Hematopoietic multipotent progenitor cell treated with erythropoietin and hydrocortisone succinate and interleukin-3 and kit ligand, for 17 days (in vitro differentiated cells): ENCODE data around the gene PARK7.
"Not testable (repeated sequence)": the region's sequence is repeated elsewhere in the genome, so short reads cannot be mapped to it uniquely, and the experiment has no call there.

Source experiments
- DNase-seq: peaks from one replicate; pipeline ENCODE4 v3.0.0-alpha.2; 2015; ENCODE audit warnings: low spot score

PARK7 gene

DNA sequence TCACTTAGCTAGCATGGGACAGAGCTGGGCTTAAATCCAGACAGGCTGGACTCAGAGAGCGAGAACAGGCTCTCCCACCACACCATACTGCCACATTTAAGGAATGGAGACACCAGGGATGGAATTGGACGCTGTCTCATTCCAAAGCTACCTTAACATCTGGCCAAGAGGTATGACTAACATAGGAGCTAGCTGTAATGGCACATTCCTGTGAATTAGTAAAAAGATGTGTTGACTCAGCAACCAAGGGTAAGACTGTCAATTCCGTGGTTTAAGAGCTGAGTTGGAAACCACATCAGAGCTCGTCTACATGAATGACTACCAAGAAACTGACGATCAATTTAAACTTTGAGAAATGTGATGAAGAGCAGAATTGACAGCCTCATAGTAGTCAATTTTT lies 12.6 kb upstream of the PARK7 start:
- no peak for DNase-seq

DNA sequence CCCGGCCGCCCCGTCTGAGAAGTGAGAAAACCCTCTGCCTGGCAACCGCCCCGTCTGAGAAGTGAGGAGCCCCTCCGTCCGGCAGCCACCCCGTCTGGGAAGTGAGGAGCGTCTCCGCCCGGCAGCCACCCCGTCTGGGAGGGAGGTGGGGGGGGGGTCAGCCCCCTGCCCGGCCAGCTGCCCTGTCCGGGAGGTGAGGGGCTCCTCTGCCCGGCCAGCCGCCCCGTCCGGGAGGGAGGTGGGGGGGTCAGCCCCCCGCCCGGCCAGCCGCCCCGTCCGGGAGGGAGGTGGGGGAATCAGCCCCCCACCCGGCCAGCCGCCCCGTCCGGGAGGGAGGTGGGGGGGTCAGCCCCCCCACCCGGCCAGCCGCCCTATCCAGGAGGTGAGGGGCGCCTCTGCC lies 8.7 kb upstream of the PARK7 start:
- not testable (repeated sequence) for DNase-seq

DNA sequence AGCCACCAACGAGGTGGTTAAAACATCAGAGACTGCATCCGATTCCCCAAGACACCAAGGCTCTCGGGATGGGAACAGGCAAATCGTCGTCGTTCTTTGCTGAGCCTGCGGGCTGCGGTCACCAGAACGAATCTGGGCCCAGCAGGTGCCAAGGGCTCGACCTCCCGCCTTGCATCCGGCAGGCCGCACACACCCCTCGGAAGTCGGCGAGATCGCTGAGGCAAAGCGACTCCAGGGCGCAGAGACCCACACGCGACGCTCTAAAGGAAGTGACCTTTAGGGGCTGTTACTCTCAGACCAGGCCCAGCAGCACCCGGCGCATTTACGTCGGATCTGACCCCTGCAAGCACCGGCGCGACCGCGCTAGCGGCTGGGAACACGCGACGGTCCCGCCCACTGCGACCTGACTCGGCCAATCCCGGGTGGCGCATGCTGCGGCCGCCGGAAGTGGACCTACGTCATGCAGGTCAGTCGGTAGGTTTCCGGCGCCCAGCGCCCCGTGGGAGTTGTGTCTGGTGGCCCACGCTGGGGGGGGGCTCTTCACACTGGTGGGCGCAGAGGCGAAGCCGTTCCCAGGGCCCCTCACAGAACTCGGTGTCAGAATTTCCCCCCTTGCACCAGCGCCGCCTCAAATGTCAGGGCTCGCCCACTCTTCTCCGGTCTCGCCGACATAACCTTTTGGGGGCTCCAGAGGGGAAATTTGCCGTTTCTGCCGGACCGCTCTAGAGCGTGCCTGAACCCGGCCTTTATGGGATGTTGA lies 7.5 kb upstream of the PARK7 start:
- DNase-seq, result peak; percentile 88

DNA sequence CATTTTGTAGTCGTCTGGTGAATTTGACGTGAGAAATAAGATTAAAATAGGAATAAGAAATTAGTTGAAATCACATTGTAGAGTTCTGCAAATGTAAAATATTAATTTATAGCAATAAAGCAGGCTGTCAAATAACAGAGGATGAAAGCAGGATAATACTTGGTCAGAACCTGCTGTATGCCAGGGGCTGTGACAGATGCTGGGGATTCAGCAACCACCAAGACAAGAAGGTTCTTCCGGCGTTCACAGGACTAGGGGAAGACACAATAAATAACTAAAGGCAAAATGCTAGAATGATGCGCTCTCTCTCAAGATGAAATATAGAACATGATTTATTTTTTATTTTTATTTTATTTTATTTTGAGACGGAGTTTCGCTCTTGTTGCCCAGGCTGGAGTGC lies 6.8 kb upstream of the PARK7 start:
- no peak for DNase-seq

DNA sequence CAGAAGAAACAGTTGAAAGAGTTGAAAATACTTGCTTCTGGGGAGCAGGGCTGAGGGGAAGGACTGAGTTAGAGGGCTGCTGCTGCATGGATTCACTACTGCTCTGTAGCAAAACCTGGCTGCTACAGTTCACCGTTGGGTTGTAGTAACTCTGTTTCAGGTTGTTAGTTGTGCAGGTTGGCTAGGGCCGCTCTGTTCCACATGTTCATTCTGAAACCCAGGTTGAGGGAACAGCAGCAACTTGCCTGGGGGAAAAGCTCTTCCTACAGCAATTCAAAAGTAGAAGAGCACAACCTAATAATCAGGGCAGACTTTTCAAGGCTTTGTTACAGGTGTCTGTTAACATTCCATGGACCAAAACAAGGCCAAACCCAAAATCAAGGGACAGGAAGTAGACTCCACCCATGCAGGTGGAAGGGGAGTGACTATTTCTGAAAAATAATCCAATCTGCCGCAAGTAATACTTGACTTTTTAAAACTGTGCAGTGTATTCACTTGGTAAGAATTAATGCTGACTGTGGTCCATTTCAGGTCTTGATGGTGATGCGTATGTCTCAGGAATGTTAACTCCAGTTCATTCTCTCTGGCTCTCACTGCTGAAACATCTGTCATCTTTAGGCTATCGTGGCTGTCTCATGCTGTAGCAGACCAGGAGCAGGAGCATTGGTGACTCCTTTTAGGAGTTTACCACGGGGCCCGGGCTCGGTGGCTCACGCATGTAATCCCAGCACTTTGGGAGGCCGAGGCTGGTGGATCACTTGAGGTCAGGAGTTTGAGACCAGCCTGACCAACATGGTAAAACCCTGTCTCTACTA lies 5.1 kb upstream of the PARK7 start:
- no peak for DNase-seq

DNA sequence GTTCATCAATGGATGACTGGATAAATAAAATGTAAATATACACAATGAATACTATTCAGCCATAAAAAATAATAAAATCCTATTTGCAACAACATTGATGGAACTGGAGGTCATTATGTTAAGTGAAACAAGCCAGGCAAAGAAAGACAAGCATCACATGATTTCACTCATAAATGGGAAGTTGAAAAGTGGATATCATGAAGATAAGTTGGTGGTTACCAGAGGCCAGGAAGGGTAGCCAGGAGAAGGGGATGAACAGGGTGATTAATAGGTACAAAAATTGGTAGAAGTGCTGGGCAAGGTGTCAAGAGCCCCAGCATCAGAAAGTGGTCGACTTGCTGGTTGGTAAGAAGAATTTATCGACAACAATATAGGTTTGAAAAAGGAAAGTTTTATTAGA lies 1.3 kb upstream of the PARK7 start:
- DNase-seq, result no peak

DNA sequence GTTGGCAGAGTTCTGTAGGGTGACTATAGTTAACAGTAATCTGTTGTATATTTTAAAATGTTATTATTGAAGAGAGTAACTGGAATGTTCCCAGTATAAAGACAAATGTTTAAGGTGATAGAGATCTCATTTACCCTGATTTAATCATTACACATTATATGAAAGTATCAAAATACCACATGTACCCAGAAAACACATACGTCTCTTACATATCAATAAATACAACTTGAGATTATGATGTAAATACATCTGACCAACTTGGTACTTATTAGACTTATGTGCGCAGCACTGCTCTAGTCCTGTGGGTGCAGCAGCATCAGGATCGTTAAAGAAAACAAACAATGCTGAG lies 670 bp upstream of the PARK7 start:
- DNase-seq, result no peak

DNA sequence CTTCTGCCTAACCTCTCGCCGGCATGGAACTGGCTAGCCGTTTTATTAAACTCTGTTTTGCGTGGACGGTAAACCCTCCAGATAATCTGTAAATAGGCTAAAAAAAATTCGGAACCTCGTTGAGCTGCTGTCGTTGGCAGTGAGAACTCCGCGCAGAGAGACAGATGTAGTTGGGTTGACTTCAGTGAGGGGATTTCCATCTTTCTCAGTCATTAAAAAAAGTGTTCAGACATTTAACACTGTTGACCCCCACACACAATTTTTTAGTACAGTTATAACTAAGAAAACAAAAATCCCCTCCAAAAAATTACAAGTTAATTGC lies 464 bp downstream of the PARK7 start:
- DNase-seq, result no peak

DNA sequence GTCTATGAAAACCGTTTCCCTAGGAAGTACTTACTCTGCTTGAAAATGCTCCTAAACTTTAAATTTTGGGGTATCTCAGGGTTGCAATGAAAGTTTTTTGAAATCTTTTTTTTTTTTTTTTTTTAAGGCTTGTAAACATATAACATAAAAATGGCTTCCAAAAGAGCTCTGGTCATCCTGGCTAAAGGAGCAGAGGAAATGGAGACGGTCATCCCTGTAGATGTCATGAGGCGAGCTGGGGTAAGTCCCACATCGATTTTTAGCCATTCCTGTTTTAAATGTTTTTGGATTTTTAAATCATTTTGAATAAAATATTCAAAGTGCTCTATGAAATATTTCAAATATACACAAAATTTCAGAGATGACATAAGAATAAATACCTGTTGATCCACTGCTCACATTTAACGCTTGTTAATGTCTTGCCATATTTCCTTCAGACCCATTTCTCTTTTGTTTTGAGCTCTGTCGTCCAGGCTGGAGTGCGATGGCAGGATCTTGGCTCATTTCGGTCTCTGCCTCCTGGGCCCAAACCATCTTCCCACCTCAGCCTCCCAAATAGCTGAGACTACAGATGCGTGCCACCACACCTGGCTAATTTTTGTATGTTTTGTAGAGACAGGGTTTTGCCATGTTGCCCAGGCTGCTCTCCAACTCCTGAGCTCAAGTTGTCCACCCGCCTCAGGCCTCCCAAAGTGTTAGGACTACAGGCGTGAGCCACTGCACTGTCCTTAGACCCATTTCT lies 1.3 kb downstream of the PARK7 start:
- DNase-seq, result no peak

DNA sequence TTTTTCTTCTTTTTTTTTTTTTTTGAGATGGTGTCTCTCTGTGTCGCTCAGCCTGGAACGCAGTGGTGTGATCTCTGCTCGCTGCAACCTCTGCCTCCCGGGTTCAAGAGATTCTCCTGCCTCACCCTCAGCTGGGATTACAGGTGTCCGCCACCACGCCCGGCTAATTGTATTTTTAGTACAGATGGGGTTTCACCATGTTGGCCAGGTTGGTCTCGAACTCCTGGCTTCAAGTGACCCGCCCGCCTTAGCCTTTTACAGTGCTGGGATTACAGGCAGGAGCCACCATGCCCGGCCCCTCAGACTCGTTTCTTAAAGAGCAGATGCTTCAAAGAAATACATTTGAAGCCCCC lies 1.8 kb downstream of the PARK7 start:
- not testable (repeated sequence) for DNase-seq

DNA sequence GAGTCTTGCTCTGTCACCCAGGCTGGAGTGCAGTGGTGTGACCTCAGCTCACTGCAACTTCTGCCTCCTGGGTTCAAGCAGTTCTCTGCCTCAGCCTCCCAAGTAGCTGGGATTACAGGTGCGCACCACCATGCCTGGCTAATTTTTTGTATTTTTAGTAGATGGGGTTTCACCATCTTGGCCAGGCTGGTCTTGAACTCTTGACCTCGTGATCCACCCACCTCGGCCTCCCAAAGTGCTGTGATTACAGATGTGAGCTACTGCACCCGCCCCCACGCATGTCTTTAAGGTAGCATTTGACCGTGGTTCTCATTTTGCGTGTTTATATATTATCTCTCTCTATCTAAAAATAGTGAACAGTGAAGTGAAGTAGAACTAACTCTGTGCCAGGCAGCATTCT lies 2.3 kb downstream of the PARK7 start:
- DNase-seq, result not testable (repeated sequence)

DNA sequence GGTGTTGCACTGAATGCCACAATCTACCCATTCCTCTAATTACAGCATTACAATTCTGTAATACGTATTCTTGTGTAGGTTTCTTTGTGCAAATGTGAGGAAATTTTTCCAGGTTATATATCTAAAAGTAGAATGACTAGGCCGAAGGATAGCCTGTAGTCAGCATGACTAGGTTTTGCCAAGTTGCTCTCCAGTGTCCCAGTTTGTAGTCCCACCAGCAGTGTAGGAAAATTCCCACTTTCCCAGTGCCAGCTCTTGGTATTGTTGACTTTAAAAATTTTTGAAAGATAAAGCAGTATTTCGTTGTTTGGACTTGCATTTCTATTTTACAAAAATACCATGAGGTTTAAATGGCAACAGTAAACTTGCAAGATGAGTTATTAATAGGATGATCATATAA lies 3.0 kb downstream of the PARK7 start:
- no peak for DNase-seq

DNA sequence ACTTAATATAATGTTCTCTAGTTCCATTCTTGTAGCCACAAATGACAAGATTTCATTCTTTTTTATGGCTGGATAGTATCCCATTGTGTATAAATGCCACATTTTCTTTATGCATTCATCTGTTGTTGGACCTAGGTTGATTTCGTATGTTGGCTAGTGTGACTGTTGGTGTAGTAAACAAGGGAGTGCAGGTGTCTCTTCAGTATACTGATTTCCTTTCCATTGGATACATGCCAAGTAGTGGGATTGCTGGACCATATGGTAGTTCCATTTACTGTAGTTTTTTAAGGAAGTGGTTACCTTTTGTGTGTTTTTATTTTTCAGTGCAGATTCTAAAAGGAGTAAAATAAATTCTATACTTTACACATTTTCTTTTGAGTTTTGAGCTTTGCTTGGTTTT lies 5.7 kb downstream of the PARK7 start:
- DNase-seq, result no peak

DNA sequence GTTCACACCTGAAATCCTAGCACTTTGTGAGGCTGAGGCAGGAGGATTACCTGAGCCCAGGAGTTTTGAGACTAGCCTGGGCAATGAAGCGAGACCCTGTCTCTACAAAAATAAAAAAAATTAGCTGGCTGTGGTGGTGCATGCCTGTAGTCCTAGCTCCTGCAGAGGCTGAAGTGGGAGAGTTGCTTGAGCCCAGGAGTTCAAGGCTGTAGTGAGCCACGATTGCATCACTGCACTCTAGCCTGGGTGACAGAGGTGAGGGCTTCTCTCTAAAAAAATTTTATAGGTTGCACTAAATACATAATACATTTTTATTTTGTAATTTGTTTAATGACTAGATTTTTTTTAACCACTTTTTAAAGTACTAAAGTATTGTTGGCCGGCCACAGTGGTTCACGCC lies 6.1 kb downstream of the PARK7 start:
- DNase-seq, result no peak

DNA sequence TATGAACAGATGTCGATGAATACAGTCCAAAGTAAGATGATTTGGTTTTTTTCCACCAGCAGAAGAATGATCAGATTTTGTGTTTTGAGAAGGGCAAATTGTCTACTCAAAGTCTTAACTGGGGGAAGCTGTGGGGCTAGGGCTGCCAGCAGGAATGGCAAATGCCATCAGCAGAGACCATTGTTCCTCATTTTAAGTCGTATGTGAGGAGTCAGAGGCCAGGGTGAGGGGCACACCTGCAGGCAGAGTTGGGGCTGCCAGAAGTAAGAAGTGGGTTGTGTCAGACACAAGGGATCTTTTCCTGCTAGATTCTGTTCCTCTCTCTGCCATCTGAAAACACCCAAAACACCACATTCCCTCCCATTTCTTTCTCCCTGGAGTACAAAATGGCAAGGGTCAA lies 8.7 kb downstream of the PARK7 start:
- no peak for DNase-seq

DNA sequence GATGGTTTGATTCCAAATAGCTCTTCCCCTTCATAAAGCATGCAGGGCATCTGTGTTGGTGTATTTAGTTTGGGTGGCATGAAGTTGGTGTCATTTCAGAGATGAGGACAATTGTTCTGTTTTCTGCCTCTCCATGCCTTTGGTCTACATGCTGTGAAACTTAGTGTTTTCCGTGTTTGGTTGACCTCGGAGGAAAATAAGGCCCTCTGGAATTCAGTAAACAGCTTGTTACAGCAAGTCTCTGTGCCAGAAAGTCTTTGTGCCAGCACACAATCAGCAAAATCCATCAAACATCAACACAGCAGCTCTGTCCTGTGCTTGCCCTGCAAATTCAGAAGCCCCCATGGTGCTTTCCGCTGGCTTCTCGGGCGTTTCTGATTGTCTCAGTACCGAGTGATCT lies 9.5 kb downstream of the PARK7 start:
- no peak for DNase-seq

DNA sequence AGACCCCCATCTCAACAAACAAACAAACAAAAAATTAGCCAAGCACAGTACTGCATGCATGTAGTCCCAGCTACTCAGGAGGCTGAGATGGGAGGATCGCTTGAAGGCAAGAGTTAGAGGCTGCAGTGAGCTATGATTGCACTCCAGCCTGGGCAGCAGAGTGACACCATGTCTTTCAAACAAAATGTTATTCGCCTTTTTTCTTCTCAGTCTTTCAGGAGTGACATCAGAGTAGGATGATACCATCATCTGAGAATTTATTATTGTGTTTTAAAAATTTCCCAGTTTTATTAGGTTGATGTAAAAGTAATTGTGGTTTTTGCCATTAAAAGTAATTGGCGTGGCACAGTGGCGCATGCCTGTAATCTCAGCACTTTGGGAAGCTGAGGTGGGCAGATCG lies 10.8 kb downstream of the PARK7 start:
- no peak for DNase-seq

DNA sequence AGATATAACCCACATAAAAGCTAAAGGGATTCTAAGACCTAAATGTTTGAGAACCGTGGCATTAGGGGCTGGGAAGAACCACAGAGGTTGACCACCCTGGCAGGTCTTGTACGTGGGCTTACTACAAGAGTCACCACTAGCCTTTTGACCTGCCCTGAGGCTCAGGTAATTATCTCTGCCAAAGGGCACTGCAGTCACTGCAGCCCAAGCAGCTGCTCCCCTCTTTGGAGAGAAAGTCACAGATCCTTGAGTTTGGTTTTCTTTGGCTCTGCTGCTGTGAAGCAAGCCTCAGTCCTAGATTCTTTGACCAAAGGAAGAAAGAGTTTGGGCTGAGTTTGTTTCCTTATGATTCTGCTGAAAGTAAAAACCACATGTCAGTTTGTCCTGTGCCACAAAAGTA lies 11.6 kb downstream of the PARK7 start:
- no peak for DNase-seq

DNA sequence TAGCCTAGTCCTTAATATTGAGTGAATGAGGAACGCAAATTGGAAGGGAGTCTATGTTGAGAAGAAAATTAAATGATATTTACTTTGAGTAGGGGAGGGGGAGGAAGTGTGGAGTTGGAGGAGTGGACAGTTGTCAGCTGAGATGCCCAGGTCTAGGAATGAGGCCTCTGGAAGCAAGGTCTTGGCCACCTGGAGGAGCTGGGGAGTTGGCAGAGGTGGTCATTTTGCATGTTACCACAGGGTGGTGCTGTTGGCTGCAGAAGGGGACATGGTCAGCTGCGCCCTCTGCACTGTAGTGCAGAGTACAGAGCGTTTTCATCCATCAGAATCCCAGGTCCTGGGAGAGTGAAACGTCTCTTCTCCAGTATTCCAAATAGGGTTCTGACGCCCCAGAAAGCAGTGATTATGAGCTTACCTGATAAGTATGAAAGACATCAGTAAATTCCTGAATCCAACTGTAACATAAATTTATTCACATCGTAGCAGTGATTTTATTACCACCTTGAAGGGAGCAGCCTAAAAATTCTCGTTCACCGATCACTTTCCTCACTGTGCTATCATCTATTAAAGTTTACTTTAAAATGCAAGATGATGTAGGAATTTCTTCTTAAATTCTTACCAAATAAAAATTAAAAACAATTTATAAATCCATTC lies 13.8 kb downstream of the PARK7 start:
- DNase-seq, result peak; percentile 65

DNA sequence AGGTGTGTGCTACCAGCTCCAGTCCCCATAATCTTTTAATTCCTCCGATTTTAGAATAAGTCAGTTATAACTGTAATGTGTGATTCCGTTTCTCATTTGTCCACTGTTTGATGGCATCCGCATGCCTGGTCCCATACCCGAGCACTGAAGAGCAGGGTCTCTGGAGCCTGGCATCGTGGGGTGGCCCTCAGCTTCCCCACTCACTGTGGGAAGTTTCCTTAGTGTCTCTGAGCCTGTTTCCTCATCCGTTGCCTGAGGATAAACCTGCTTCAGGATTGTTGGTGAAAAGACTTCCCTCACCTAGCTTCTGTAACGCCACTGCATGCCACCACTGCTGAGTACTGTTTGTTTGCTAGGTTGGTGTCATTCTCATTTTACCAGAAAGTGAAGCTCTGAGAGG lies 19.5 kb downstream of the PARK7 start:
- DNase-seq, result no peak

DNA sequence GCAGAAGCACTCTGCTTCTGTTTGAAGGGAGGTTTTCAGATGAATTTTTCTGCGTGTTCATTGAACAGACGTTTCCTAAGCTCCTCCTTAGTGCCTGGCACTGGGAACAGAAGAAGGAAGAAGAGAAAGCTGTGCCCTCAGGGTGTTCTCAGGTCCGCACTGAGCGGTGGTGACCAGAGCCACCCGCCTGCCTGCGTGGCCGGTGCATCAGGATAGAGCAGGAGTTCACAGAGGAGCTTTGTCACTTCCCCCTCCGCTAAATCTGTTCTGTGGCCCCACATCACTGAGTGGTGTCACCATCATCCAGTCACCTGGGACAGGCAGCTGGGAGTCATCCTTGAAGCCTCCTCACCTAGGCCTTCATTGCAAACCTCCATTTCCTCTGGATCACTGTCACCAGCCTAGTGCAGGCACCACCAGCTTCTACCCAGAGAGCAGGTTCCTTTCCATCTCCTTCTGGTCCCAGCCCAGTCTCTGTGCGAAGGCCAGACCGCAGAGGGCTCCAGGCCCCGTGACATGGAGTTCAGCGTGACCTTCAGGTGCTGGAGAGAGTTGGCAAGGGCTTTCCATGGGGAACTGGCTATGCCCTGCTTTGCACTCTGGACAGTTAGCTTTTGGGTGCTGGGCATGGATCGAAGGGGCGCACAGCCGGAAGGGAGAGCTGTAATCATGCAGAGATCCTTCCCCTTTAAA lies 21.7 kb downstream of the PARK7 start:
- DNase-seq, result no peak

DNA sequence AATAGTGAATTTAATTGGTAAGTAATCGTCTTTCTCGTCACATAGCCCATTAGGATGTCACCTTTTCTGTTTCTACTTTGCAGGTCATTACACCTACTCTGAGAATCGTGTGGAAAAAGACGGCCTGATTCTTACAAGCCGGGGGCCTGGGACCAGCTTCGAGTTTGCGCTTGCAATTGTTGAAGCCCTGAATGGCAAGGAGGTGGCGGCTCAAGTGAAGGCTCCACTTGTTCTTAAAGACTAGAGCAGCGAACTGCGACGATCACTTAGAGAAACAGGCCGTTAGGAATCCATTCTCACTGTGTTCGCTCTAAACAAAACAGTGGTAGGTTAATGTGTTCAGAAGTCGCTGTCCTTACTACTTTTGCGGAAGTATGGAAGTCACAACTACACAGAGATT lies 23.3 kb downstream of the PARK7 start:
- no peak for DNase-seq
